HG02938 (cell line): ENCODE results near the gene FRG2.
"Not testable (repeated sequence)": the region's sequence is repeated elsewhere in the genome, so short reads cannot be mapped to it uniquely, and the experiment has no call there.

Experiments used
- ATAC-seq: cut with Tn5 transposase; IDR thresholded peaks from one replicate; pipeline ENCODE4 v1.9.1; 2021; ENCODE audit warnings: mild to moderate bottlenecking, moderate library complexity; ENCODE audit not compliant: unreplicated experiment

FRG2 gene

DNA sequence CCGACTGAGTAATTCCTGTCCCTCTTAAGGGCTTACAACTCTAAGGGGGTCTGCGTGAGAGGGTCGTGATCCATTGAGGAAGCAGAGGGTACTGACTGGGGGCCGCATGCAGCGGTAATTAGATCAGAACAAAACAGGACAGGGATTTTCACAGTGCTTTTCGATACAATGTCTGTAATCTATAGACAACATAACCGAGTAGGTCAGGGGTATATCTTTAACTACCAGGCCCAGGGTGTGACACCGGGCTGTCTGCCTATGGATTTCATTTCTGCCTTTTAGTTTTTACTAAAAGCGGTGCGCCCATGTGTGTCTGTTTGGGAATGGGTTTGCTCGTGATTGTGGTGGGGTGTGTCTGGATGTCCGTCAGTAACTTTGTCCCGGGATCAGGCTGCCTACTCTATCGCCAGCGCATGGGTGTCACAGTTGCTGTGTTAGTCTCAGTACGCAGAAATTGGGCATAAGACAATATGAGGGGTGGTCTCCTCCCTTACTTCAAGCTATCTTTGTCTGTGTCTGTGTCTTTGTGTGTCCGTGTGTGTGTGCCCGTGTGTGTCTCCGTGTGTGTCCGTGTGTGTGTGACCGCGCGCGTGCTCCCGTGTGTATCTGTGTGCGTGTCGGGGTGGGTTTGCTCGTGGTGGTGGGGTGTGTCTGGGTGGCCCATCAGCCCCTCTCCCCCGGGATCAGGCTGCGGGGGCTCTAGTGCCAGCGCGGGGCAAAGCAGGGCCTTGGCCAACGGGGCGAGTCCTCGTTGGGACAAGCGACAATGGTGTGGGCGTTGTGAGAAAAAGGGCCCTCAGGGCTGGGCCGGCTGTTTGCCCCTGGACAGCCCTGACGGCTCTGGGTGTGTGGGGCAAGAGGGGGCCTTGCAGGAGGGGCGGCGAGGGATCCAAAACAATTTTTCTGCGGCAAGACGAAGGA is 10.4 kb downstream of the FRG2 start:
- no peak for ATAC-seq

DNA sequence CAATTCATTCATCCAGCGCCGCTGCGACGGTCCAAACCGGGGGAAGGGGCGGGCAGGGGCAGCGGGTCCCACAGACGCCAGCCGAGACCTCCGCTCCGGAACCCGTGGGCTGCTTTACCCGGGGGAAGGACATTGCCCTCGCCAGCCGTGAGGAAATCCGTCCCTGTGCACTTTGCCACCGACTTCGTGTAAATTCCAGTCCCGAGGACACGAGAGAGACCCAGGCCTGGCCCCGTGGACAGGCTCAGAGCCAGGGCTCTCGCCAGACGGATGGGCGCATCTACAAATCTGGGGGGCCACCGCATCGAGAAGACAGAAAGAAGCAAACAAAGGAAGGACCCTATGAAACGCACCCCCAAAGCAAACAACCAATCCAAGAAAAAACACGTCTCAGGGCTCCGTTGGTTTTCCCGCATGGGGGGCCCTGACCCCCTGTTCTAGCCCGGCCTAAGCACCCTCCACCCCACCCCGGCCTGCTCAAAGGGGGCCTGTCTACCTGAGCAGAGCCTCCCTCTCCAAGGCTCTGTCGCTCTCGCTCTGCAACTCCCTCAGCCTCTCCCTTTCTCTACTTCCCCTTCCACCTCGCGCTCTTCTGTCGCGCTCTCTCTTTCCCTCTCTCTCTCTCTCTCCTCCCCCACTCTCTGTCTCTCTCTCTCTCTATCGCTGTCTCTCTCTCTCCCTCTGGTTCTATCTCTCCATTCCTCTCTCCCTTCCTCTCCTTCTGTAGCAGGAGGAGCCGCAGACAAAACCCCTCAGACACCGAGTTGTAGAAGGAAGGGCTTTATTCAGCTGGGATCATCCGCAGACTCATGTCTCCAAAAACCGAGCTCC is 11.3 kb downstream of the FRG2 start:
- ATAC-seq, result no peak

DNA sequence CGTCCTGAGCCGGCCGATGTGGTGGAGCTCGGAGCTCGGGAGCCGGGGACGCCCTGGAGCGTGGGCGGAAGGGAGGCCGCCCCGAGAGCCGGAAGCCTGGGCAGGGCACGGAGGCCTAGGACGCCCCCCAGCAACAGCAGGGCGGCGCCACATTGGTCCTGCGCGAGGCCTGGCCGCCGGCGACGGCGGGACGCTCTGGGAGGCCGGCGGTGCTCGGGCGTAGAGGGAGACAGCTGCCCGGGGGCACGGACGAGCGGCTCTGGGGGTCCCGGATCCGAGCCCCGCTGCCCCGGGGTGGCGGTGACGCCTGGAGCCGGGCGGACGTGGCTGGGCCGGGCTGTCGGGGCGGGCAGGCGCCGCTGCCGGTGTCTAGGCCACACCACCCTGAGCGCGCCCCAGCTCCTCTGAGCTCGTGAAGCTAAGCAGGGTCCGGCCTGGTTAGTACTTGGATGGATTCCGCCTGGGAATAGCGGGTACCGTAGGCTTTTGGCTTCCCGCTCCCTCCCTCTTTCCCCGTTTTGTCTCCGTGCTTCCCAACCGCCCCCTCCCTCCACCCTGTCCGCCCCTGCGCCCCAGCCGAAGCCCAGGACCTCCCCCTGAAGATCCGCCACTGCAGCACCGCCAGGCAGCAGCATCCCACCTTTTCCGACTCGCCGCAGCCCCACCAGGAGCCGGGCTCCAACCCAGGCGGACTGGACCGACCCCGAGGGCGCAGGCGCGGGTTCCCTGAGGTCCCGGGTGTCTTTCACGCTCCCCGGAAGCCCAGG is 12.1 kb downstream of the FRG2 start:
- ATAC-seq, result no peak

DNA sequence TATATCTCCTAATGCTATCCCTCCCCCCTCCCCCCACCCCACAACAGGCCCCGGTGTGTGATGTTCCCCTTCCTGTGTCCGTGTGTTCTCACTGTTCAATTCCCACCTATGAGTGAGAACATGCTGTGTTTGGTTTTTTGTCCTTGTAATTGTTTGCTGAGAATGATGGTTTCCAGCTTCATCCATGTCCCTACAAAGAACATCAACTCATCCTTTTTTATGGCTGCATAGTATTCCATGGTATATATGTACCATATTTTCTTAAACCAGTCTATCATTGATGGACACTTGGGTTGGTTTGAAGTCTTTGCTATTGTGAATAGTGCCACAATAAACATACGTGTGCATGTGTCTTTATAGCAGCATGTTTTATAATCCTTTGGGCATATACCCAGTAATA is 37.1 kb downstream of the FRG2 start:
- ATAC-seq, result not testable (repeated sequence)

DNA sequence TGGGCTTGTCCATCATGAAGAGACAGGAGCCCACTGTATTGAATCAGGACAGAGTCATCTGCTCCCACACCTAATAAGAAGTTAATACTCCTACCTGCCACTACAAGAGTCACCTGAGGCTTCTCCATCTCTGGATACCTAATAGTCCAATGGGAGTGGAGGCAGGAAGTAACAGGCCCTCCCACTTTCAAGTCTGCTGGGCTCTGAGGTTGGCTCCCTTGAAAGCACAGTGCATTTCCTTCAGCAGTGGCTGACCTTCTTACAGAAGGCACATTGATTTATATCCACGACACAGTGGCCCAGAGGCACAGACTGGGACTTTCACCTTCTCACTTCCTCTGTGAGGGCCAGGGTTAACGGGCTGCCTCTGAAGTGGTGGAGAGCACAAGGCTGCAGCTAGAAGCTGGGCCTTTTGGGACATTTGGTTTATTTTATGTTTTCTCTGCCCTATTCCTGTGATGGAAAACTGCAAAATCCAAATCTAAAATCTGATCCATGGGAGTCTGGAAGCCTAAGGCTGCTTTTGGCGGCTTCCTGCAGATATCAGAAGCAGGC is 38.1 kb downstream of the FRG2 start:
- ATAC-seq, result no peak

DNA sequence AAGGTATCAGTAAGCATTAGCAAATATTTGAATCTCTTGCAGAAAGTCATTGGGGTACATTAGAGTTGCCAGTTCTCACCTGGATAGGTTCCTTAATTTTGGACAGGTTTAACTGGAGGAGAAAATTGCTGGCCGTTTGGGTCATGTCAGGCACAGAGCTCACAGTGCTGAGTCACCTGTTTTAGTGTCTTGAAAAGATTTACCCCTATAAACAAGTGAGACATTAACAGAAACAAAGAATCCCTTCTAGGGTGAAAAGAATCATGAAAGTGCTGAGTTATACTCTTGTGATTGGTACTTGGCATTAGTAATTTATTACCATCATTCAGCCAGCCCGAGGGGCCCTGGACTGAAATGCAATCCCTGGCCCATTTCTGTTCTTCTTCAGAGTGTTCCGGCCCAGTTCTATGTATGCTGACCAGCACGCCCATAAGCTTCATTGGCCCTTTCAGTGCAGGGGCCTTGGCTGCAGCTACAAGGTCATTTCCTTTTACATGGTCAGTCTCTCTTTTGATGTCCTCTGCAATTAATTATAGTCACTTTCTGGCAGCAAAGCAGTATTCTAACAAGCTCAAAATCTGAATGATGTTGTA is 41.3 kb downstream of the FRG2 start:
- not testable (repeated sequence) for ATAC-seq

DNA sequence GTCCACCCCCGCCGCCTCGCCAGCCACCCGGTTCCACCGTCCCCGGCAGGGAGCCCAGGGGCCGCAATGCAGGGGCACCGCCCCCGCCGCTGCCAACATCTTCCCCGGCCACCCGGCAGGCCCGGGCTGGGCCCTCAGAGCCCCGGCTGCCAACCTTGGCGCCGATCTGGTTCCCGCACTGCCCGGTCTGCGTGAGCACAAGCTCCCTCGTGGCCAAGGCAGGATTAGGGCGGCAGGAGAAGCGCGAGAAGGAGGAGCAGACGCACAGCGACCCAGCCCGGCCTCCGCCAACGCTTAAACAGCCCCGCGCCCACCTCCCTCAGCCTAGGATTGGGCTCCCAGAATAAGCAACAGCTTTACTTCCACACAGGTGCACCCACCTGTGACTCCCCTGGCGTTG is 42.4 kb downstream of the FRG2 start:
- ATAC-seq, result not testable (repeated sequence)

DNA sequence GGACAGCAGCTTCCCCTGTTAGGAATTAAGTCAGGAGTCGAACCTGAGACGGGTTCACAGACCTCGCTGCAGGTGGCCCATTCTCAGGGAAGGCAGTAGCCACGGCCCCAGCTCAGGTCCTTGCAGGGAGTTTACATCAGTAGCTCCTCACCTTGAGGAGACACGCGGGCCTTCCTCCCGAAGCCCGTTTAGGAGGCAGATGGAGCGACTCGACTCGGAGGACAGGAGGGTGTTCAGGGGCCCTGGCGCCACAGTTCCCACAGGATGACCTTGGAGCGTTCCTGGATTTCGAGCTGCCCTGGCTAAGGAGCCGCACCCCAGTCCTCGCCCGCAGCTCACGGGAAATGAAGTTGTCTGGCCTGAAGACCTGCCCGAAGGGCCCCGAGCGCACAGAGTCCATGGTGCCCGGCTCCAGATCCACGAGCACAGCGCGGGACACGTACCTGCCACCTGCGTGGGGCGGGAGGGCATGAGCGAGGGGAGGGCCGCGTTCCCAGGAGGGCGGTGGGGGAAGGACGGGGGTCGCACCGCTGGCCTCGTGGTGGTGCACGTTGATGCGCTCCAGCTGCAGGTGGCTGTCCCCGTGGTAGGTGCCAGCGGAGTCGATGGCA is 43.0 kb downstream of the FRG2 start:
- not testable (repeated sequence) for ATAC-seq

DNA sequence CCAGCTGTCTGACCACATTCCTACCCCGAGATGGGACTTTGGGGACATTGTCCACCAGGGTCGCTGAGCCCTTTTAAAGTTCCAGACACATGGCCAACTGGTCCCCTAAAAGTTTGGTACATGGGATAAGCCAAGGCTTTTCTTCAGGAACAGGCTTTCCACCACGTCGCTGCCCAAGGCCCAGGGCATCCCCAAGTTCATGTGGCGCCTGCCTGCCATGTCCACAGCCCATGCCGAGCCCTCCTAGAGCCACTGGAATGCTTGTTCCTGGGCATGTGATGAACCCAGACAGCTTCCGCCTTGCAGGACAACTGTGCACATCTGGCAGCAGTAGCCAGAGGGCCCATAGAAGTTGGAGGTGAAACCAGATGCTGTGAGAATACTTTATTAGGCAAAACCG is 45.1 kb downstream of the FRG2 start:
- ATAC-seq, result no peak

DNA sequence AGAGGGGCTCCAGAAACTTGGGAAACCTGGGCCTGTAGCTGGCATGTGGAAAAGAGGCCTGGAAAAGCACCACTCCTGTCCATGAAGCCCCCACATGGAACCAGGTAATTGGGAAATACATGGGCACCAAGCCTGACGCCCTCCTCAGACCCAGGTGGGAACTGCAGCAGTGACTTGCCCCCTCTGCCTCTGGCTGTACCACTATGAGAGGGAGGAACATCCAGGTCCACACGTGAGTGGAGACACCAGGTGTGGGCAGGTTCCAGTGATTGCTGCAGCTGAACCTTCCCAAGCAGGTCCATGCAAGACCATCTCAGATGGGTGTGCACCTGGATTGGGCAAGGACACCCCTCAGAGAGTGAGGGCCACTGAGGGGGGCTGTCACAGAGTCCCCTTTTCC is 46.8 kb downstream of the FRG2 start:
- ATAC-seq, result not testable (repeated sequence)

DNA sequence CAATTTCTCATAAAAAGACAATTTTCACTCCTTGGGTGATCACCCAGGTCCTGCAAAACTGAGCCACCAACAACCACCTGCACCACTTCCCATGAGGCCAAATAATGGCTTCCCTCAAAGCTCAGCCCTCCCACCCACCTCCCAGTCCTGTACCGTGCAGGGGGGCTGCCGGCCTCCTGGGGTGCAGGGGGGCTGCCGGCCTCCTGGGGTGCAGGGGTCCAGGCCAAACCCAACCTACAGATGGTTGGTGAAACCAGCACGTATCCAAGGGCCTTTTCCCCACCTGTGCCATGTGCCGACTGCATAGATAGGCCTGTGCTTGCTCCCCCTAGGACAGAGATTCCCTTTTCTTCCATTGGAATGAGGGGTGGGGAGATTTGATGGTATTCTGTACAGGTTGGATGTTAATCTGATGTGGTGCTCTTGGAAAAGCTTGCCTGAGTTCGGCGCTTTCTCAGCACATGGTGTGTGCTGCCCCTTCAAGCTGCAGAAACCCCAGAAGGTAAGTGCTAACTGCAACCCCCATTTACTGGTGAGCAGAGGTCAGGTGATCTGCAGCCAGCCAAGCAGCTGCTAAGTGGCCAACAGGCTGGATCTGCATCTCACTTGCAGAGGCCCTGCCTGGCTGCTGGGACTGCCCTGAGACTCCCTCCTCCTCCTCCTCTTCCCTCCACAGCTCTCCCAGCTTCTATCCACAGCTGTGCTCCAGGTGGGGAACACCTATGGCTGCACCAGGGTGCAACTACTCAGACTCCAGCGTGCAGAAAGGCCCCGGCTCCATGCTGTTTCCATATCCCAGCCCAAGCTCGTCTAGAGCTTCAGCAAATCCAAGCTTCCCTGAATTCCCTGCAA is 47.6 kb downstream of the FRG2 start:
- no peak for ATAC-seq
